GM23248 (cell line): Measurements from ENCODE around the gene AKAP12. TPM values are rescaled to one million over a fixed set of nuclear protein-coding genes. Genes with fewer than 3 reads are reported as not detected.
A peak's percentile ranks its signal among the peaks of the same experiment; 100 is the strongest.

Source experiments
- DNase-seq: peaks from one replicate; pipeline ENCODE4 v3.0.0-alpha.2; 2015
- H2AFZ ChIP-seq: fragments of 200-600 bp; sonication (generic); 2 replicates; pipeline ENCODE4 v1.6.1; 2016; ENCODE audit warnings: antibody characterized with exemption
- H3F3A ChIP-seq: fragments of 200-600 bp; sonication (generic); 2 replicates; pipeline ENCODE4 v1.6.1; 2016; ENCODE audit warnings: mild to moderate bottlenecking, antibody characterized with exemption, mixed run types; ENCODE audit not compliant: insufficient read depth
- H3K27ac ChIP-seq: fragments of 200-600 bp; sonication (generic); 2 replicates; pipeline ENCODE4 v1.5.1; 2016; ENCODE audit warnings: mild to moderate bottlenecking
- H3K27me3 ChIP-seq: fragments of 200-600 bp; sonication (generic); replicated peaks from 2 replicates; pipeline ENCODE4 v1.6.1; 2016; ENCODE audit warnings: mild to moderate bottlenecking; ENCODE audit not compliant: insufficient read depth
- H3K36me3 ChIP-seq: fragments of 200-600 bp; sonication (generic); 2 replicates; pipeline ENCODE4 v1.6.1; 2016; ENCODE audit warnings: low read depth, mild to moderate bottlenecking
- H3K4me1 ChIP-seq: fragments of 200-600 bp; sonication (generic); 2 replicates; pipeline ENCODE4 v1.6.1; 2016; ENCODE audit warnings: mild to moderate bottlenecking; ENCODE audit not compliant: insufficient read depth
- H3K4me2 ChIP-seq: fragments of 200-600 bp; sonication (generic); one replicate; pipeline ENCODE4 v1.6.1; 2016; ENCODE audit warnings: mild to moderate bottlenecking; ENCODE audit not compliant: unreplicated experiment
- H3K4me3 ChIP-seq: fragments of 200-600 bp; sonication (generic); 2 replicates; pipeline ENCODE4 v1.5.1; 2016; ENCODE audit warnings: mild to moderate bottlenecking
- H3K79me2 ChIP-seq: fragments of 200-600 bp; sonication (generic); 2 replicates; pipeline ENCODE4 v1.6.1; 2016; ENCODE audit warnings: mild to moderate bottlenecking; ENCODE audit not compliant: insufficient read depth
- H3K9ac ChIP-seq: fragments of 200-600 bp; sonication (generic); 2 replicates; pipeline ENCODE4 v1.6.1; 2016; ENCODE audit warnings: mild to moderate bottlenecking
- H3K9me2 ChIP-seq: fragments of 200-600 bp; sonication (generic); 2 replicates; pipeline ENCODE4 v1.6.1; 2016; ENCODE audit warnings: mixed run types, mild to moderate bottlenecking, moderate library complexity; ENCODE audit not compliant: insufficient read depth
- H3K9me3 ChIP-seq: fragments of 200-600 bp; sonication (generic); one replicate; pipeline ENCODE4 v1.6.1; 2017; ENCODE audit warnings: low read depth
- H4K20me1 ChIP-seq: fragments of 200-600 bp; sonication (generic); 2 replicates; pipeline ENCODE4 v1.6.0; 2016; ENCODE audit not compliant: insufficient read depth
- EZH2 ChIP-seq: fragments of 200-600 bp; sonication (generic); IDR thresholded peaks from 2 replicates; pipeline ENCODE4 v1.6.1; 2018; ENCODE audit warnings: antibody characterized with exemption, mild to moderate bottlenecking; ENCODE audit not compliant: insufficient read depth, poor library complexity, severe bottlenecking
- EZH2phosphoT487 ChIP-seq: fragments of 200-600 bp; sonication (generic); IDR thresholded peaks from 2 replicates; pipeline ENCODE4 v1.6.1; 2018; ENCODE audit warnings: antibody characterized with exemption, moderate library complexity, mild to moderate bottlenecking, low read depth; ENCODE audit not compliant: insufficient read depth
- WGBS, 2 experiments: methylation state at CpG; one replicate each; pipeline ENCODE4 v1.1.6; 2015 to 2017; ENCODE audit warnings: low lambda C conversion rate in 2 of 2, low coverage in 1 of 2; ENCODE audit errors: missing lambda C conversion rate in 2 of 2; 5-methylcytosine and 5-hydroxymethylcytosine counted together
- in situ Hi-C: fragments of 300-500 bp; cut with MboI; formaldehyde crosslinking; loops from 2 replicates; pipeline ENCODE4 v1.15.0; 2020
- polyA plus RNA-seq: library from polyadenylated mRNA; unstranded; fragments of >200 nt; fragmentation: Nextera tagmentation; extraction: Ambion mirVana; gene quantifications from 2 replicates; pipeline ENCODE4 v1.2.1, GENCODE V29; 2016
- total RNA-seq: library from RNA; depleted of rRNA; stranded (reverse); fragments of >200 nt; shearing (Covaris generic); gene quantifications from 2 replicates; pipeline ENCODE4 v1.2.3, GENCODE V29; 2014

AKAP12 gene
- total and polyA plus RNA-seq, 2 experiments from 2014 or later = 15.7 to 24.6 TPM

- peak overlapping the region; percentile 87 for H3K4me3 ChIP-seq
- peaks cover 15% of the 10 kb centered on the region; the same call in 1 of the 2 replicates for H4K20me1 ChIP-seq
- H3K4me1 ChIP-seq = peaks cover 46% of the 10 kb centered on the region
- H3K36me3 ChIP-seq = no peaks in the 10 kb centered on the region
- no peak for DNase-seq
- TF ChIP-seq EZH2 (no peak), EZH2phosphoT487 (no peak)
- no peaks in the 10 kb centered on the region for H3K9me3 ChIP-seq
- peak overlapping the region; percentile 70 for H2AFZ ChIP-seq
- peaks cover 42% of the 10 kb centered on the region for H3F3A ChIP-seq
- H3K9ac ChIP-seq = peak overlapping the region; percentile 98
- in situ Hi-C loops = no loop called here
- H3K27me3 ChIP-seq = no peaks in the 10 kb centered on the region
- 39 to 42% methylated on average over 12 of the region's 12 CpGs for WGBS, 2 experiments
- H3K9me2 ChIP-seq = no peaks in the 10 kb centered on the region
- H3K27ac ChIP-seq = peak overlapping the region; percentile 98
- peaks cover 74% of the 10 kb centered on the region for H3K79me2 ChIP-seq
- H3K4me2 ChIP-seq = peak overlapping the region; percentile 96
These were observed 149.3 kb downstream of the AKAP12 start for GRCh38 chr6:151388997-151389617.

GRCh38 chr6:151389618-151390275, 150.0 kb downstream of the AKAP12 start:
- 1 to 2% methylated on average over 37 of the region's 54 CpGs for WGBS, 2 experiments
- H3K27me3 ChIP-seq = no peaks in the 10 kb centered on the region
- peak overlapping the region; percentile 98 for H3K9ac ChIP-seq
- peaks cover 74% of the 10 kb centered on the region for H3K79me2 ChIP-seq
- no peak for TF ChIP-seq EZH2phosphoT487
- TF ChIP-seq EZH2 = no peak
- H3K27ac ChIP-seq = peak overlapping the region; percentile 98
- no peaks in the 10 kb centered on the region for H3K9me2 ChIP-seq
- H3K4me1 ChIP-seq = peaks cover 48% of the 10 kb centered on the region
- peak overlapping the region; percentile 87 for H3K4me3 ChIP-seq
- peaks cover 15% of the 10 kb centered on the region; the same call in 1 of the 2 replicates for H4K20me1 ChIP-seq
- peak; percentile 86 for DNase-seq
- peak overlapping the region; percentile 70 for H2AFZ ChIP-seq
- H3K36me3 ChIP-seq = no peaks in the 10 kb centered on the region
- peaks cover 42% of the 10 kb centered on the region for H3F3A ChIP-seq
- in situ Hi-C loops = no loop called here
- H3K4me2 ChIP-seq = peak overlapping the region; percentile 96
- H3K9me3 ChIP-seq = no peaks in the 10 kb centered on the region

- H2AFZ ChIP-seq = no peak overlapping the region
These were observed 150.6 kb downstream of the AKAP12 start for GRCh38 chr6:151390276-151390850.

GRCh38 chr6:151390851-151391470, 151.2 kb downstream of the AKAP12 start:
- Histone ChIP-seq H3K9me3 (no peaks in the 10 kb centered on the region), H3K27me3 (no peaks in the 10 kb centered on the region), H3K4me2 (peak overlapping the region; percentile 73), H3K4me3 (peak overlapping the region; percentile 87), H3K9ac (peak overlapping the region; percentile 98), H2AFZ (0 out of 2 replicates have a peak overlapping the region, but pooled peaks have one; percentile 22), H3F3A (peaks cover 42% of the 10 kb centered on the region), H3K9me2 (no peaks in the 10 kb centered on the region), H3K79me2 (peaks cover 74% of the 10 kb centered on the region), H3K36me3 (no peaks in the 10 kb centered on the region), H3K27ac (peak overlapping the region; percentile 90), H3K4me1 (peaks cover 48% of the 10 kb centered on the region), H4K20me1 (peaks cover 23% of the 10 kb centered on the region; the same call in 1 of the 2 replicates)
- in situ Hi-C loops = no loop called here
- peak; percentile 79 for DNase-seq
- 1 to 2% methylated on average over 23 to 57 of the region's 78 CpGs for WGBS, 2 experiments
- no peak for TF ChIP-seq EZH2phosphoT487
- no peak for TF ChIP-seq EZH2

More at GRCh38 chr6:151390276-151390850, 150.6 kb downstream of the AKAP12 start:
- Histone ChIP-seq H3K79me2 (peaks cover 74% of the 10 kb centered on the region), H3K27ac (peak overlapping the region; percentile 98), H3K27me3 (no peaks in the 10 kb centered on the region), H3K9me2 (no peaks in the 10 kb centered on the region), H4K20me1 (peaks cover 21% of the 10 kb centered on the region; the same call in 1 of the 2 replicates), H3K9ac (peak overlapping the region; percentile 98), H3K4me1 (peaks cover 48% of the 10 kb centered on the region), H3K4me2 (peak overlapping the region; percentile 96), H3K36me3 (no peaks in the 10 kb centered on the region), H3K9me3 (no peaks in the 10 kb centered on the region), H3F3A (peaks cover 42% of the 10 kb centered on the region), H3K4me3 (peak overlapping the region; percentile 87)
- TF ChIP-seq EZH2 = no peak
- no peak for TF ChIP-seq EZH2phosphoT487
- in situ Hi-C loops = no loop called here
- whole genome bisulfite sequencing, 2 experiments = 0 to 1% methylated on average over 13 to 59 of the region's 79 CpGs
- DNase-seq = peak; percentile 100
